Measurements from ENCODE around the gene ALB.

Gene ALB

DNA sequence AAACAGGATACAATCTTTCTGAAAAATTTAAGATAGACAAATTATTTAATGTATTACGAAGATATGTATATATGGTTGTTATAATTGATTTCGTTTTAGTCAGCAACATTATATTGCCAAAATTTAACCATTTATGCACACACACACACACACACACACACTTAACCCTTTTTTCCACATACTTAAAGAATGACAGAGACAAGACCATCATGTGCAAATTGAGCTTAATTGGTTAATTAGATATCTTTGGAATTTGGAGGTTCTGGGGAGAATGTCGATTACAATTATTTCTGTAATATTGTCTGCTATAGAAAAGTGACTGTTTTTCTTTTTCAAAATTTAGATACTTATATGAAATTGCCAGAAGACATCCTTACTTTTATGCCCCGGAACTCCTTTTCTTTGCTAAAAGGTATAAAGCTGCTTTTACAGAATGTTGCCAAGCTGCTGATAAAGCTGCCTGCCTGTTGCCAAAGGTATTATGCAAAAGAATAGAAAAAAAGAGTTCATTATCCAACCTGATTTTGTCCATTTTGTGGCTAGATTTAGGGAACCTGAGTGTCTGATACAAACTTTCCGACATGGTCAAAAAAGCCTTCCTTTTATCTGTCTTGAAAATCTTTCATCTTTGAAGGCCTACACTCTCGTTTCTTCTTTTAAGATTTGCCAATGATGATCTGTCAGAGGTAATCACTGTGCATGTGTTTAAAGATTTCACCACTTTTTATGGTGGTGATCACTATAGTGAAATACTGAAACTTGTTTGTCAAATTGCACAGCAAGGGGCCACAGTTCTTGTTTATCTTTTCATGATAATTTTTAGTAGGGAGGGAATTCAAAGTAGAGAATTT lies 5.2 kb downstream of the ALB start:
- no peak for DNase-seq (ENCODE audit: low spot score)

- no peak for DNase-seq (ENCODE audit: low spot score)
Observed at GRCh38 chr4:73409978-73410548, 6.0 kb downstream of the ALB start.

DNA sequence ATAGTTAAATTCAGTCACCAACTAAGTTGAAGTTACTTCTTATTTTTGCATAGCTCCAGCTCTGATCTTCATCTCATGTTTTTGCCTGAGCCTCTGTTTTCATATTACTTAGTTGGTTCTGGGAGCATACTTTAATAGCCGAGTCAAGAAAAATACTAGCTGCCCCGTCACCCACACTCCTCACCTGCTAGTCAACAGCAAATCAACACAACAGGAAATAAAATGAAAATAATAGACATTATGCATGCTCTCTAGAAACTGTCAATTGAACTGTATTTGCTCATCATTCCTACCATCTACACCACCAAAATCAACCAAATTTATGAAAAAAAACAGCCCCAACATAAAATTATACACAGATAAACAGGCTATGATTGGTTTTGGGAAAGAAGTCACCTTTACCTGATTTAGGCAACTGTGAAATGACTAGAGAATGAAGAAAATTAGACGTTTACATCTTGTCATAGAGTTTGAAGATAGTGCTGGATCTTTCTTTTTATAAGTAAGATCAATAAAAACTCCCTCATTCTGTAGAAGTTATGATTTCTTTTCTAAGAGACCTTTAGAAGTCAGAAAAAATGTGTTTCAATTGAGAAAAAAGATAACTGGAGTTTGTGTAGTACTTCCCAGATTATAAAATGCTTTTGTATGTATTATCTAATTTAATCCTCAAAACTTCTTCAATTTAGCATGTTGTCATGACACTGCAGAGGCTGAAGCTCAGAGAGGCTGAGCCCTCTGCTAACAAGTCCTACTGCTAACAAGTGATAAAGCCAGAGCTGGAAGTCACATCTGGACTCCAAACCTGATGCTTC lies 7.0 kb downstream of the ALB start:
- no peak for DNase-seq (ENCODE audit: low spot score)

- DNase-seq (ENCODE audit: low spot score), result no peak
Observed at GRCh38 chr4:73411731-73412414, 7.8 kb downstream of the ALB start.

- DNase-seq (ENCODE audit: low spot score), result no peak
Observed at GRCh38 chr4:73413294-73413755, 9.2 kb downstream of the ALB start.

DNA sequence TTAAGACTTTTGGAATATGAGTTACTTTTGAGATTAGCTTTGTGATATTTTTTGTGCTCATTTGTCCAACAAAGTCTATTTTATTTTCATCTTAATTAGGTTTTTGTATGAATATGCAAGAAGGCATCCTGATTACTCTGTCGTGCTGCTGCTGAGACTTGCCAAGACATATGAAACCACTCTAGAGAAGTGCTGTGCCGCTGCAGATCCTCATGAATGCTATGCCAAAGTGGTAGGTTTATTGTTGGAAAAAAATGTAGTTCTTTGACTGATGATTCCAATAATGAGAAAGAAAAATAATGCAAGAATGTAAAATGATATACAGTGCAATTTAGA lies 10.8 kb downstream of the ALB start:
- DNase-seq (ENCODE audit: low spot score), result no peak

- no peak for DNase-seq (ENCODE audit: low spot score)
Observed at GRCh38 chr4:73415807-73416238, 11.7 kb downstream of the ALB start.

GRCh38 chr4:73416423-73417087 lies 12.5 kb downstream of the ALB start:
- no peak for DNase-seq (ENCODE audit: low spot score)

DNA sequence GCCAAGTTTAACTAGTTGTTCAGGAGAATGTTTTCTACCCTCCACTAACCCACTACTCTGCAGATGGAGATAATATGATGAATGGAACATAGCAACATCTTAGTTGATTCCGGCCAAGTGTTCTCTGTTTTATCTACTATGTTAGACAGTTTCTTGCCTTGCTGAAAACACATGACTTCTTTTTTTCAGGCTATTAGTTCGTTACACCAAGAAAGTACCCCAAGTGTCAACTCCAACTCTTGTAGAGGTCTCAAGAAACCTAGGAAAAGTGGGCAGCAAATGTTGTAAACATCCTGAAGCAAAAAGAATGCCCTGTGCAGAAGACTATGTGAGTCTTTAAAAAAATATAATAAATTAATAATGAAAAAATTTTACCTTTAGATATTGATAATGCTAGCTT lies 13.3 kb downstream of the ALB start:
- no peak for DNase-seq (ENCODE audit: low spot score)

GRCh38 chr4:73417973-73418372 lies 13.9 kb downstream of the ALB start:
- no peak for DNase-seq (ENCODE audit: low spot score)

- no peak for DNase-seq (ENCODE audit: low spot score)
Observed at GRCh38 chr4:73418677-73419076, 14.6 kb downstream of the ALB start.

DNA sequence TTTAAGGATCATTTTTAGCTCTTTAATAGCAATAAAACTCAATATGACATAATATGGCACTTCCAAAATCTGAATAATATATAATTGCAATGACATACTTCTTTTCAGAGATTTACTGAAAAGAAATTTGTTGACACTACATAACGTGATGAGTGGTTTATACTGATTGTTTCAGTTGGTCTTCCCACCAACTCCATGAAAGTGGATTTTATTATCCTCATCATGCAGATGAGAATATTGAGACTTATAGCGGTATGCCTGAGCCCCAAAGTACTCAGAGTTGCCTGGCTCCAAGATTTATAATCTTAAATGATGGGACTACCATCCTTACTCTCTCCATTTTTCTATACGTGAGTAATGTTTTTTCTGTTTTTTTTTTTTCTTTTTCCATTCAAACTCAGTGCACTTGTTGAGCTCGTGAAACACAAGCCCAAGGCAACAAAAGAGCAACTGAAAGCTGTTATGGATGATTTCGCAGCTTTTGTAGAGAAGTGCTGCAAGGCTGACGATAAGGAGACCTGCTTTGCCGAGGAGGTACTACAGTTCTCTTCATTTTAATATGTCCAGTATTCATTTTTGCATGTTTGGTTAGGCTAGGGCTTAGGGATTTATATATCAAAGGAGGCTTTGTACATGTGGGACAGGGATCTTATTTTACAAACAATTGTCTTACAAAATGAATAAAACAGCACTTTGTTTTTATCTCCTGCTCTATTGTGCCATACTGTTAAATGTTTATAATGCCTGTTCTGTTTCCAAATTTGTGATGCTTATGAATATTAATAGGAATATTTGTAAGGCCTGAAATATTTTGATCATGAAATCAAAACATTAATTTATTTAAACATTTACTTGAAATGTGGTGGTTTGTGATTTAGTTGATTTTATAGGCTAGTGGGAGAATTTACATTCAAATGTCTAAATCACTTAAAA lies 15.3 kb downstream of the ALB start:
- DNase-seq (ENCODE audit: low spot score), result no peak

GRCh38 chr4:73420615-73421014 lies 16.5 kb downstream of the ALB start:
- DNase-seq (ENCODE audit: low spot score), result no peak

GRCh38 chr4:73421708-73422457 lies 17.8 kb downstream of the ALB start:
- DNase-seq (ENCODE audit: low spot score), result no peak

GRCh38 chr4:73422458-73422752 lies 18.3 kb downstream of the ALB start:
- no peak for DNase-seq (ENCODE audit: low spot score)

GRCh38 chr4:73423184-73423583 lies 19.1 kb downstream of the ALB start:
- no peak for DNase-seq (ENCODE audit: low spot score)

DNA sequence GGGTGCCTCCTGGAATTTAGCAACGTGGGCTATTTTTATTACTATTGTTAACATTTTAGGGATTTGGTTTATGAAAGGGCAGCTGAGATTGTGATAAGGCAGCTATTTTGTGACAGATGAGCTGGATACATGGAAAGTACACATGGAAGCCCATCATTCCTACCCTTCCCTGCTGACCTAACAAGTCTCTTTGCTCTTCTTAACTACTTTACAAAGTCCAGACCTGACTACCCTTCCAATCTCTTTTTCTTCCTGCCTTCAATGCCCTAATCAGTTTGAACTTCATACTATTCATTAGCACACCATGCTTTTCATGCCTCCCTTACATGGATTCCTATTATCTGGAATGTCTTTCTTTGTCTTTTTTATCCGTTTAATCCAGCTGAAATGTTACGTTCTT lies 22.6 kb downstream of the ALB start:
- no peak for DNase-seq (ENCODE audit: low spot score)

DNA sequence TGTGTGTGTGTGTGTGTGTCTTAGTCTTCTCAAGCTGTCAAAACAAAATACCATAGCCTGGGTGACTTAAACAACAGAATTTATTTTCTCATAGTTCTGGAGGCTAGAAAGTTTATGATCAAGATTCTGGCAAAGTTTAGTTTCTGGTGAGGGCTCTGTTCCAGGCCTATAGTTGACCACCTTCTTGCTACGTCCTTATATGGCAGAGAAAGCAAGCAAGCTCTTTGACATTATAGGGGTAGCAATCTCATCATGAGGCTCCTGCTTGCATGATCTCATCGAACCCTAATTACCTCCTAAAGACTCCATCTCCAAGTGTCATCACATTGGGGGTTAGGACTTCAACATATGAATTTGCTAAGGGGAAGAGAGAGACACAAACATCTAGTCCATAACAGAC lies 25.0 kb downstream of the ALB start:
- no peak for DNase-seq (ENCODE audit: low spot score)

DNA sequence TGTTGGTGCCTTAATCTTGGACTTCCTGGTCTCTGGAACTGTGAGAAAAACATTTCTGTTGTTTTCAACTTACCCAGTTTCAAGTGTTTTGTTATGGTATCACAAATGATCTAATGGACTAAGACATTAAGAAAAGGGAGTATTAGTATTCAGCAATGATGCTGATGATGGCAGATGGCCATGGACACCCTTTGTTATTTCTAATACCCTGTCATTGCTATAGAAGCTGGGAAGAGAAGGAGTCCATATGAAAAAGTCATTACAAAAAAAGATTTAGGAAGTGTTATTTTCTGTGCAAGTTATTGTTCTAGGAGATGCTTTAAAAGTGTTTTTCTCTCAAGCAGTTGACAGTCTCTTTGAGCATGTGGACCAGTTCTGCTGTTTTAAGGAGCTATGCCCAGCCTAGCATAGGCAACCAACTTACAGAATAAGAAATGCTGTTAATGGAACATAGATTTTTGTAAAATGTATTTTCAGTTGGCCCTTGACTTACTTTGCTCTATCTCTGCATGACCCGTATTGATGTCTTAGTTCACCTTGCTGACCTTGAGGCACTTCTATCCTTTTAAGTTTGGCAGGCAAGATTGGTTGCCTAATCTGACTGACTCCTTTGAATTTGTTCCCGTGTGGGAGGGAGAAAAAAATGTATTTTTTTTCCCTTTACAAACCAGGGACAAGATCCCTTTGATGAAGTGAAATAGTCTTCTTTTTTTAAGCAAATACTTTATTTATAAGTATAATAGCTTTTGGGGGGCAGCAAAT lies 25.9 kb downstream of the ALB start:
- no peak for DNase-seq (ENCODE audit: low spot score)

DNA sequence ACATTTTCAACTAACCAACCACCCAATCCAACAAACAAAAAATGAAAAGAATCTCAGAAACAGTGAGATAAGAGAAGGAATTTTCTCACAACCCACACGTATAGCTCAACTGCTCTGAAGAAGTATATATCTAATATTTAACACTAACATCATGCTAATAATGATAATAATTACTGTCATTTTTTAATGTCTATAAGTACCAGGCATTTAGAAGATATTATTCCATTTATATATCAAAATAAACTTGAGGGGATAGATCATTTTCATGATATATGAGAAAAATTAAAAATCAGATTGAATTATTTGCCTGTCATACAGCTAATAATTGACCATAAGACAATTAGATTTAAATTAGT lies 27.7 kb downstream of the ALB start:
- no peak for DNase-seq (ENCODE audit: low spot score)
